ENCODE results near the gene MAP4K4. TPM values are rescaled to one million over a fixed set of nuclear protein-coding genes. Genes with fewer than 3 reads are reported as not detected.

MAP4K4 gene
- total and polyA plus RNA-seq, 2 of the 13 experiments (the other 11 are each of a cell fraction or from before 2014, with no cell fraction given) = 105 to 264 TPM

- no peak for TF ChIP-seq TERF1 (CRISPR knock-in tag; IDR thresholded peaks at IDR 0.05)
- peak; percentile 80 for TF ChIP-seq RXRB (CRISPR knock-in tag; IDR thresholded peaks at IDR 0.05; ENCODE audit: borderline replicate concordance)
- no peak for TF ChIP-seq GLI4 (CRISPR knock-in tag; IDR thresholded peaks at IDR 0.05; ENCODE audit: borderline replicate concordance)
- TF ChIP-seq NONO (IDR thresholded peaks at IDR 0.05) = no peak
- no peak; the same call in 1 of the 2 replicates for TF ChIP-seq NONO (CRISPR knock-in tag; conservative IDR thresholded peaks at IDR 0.05)
- TF ChIP-seq ZNF3 (CRISPR knock-in tag; IDR thresholded peaks at IDR 0.05) = no peak
- no peak for TF ChIP-seq HBP1 (CRISPR knock-in tag; IDR thresholded peaks at IDR 0.05; ENCODE audit: low read depth)
- TF ChIP-seq TBP (CRISPR knock-in tag; IDR thresholded peaks at IDR 0.05) = no peak
- TF ChIP-seq ZKSCAN8 (CRISPR knock-in tag; IDR thresholded peaks at IDR 0.05; ENCODE audit: borderline replicate concordance) = peak; percentile 69; the same call in 1 of the 2 replicates
- TF ChIP-seq ZNF205 (CRISPR knock-in tag; IDR thresholded peaks at IDR 0.05) = peak; percentile 68
- TF ChIP-seq ZNF784 (CRISPR knock-in tag; IDR thresholded peaks at IDR 0.05; ENCODE audit: borderline replicate concordance) = 0 out of 2 replicates have a peak, but pooled peaks have one; percentile 33
- TF ChIP-seq ZNF367 (CRISPR knock-in tag; IDR thresholded peaks at IDR 0.05; ENCODE audit: borderline replicate concordance) = no peak
- peak; percentile 97 for TF ChIP-seq PHF21A (CRISPR knock-in tag; IDR thresholded peaks at IDR 0.05)
- TF ChIP-seq SIN3B (IDR thresholded peaks at IDR 0.05; ENCODE audit: low read length) = no peak
- TF ChIP-seq HHEX (CRISPR knock-in tag; IDR thresholded peaks at IDR 0.05) = peak; percentile 25; the same call in 1 of the 2 replicates
- no peak for TF ChIP-seq ZEB1 (IDR thresholded peaks at IDR 0.05; ENCODE audit: insufficient replicate concordance, low read depth)
- TF ChIP-seq NPAS2 (CRISPR knock-in tag; IDR thresholded peaks at IDR 0.05; ENCODE audit: borderline replicate concordance) = no peak
- TF ChIP-seq SP140L (CRISPR knock-in tag; IDR thresholded peaks at IDR 0.05; ENCODE audit: borderline replicate concordance) = no peak; the same call in 1 of the 2 replicates
- TF ChIP-seq ZNF704 (CRISPR knock-in tag; IDR thresholded peaks at IDR 0.05; ENCODE audit: borderline replicate concordance) = no peak
- no peak for TF ChIP-seq ZNF275 (CRISPR knock-in tag; IDR thresholded peaks at IDR 0.05; ENCODE audit: borderline replicate concordance)
- no peak for TF ChIP-seq HDAC6 (IDR thresholded peaks at IDR 0.05; ENCODE audit: low read depth, low read length)
- no peak for TF ChIP-seq RBFOX2 (IDR thresholded peaks at IDR 0.05; ENCODE audit: low read depth, low read length)
- no peak for TF ChIP-seq ZNF431 (CRISPR knock-in tag; IDR thresholded peaks at IDR 0.05; ENCODE audit: borderline replicate concordance, low read depth)
- TF ChIP-seq NFATC3 (CRISPR knock-in tag; IDR thresholded peaks at IDR 0.05) = no peak
- no peak for TF ChIP-seq SAFB2 (CRISPR knock-in tag; IDR thresholded peaks at IDR 0.05; ENCODE audit: borderline replicate concordance, low read depth)
Measured at GRCh38 chr2:101763496-101764333, 66.2 kb downstream of the MAP4K4 start (continued).
